HG03457 (cell line): Measurements from ENCODE around the gene PLSCR1.
"Not testable (repeated sequence)": the region's sequence is repeated elsewhere in the genome, so short reads cannot be mapped to it uniquely, and the experiment has no call there.

Experiments
- ATAC-seq: cut with Tn5 transposase; IDR thresholded peaks from one replicate; pipeline ENCODE4 v1.9.1; 2021; ENCODE audit warnings: moderate number of reproducible peaks; ENCODE audit not compliant: unreplicated experiment

Gene PLSCR1

GRCh38 chr3:146485297-146485696 lies 59.1 kb downstream of the PLSCR1 start:
- no peak for ATAC-seq

GRCh38 chr3:146476094-146476740 lies 68.2 kb downstream of the PLSCR1 start:
- no peak for ATAC-seq

- ATAC-seq, result not testable (repeated sequence)
Measured at GRCh38 chr3:146474976-146475375, 69.4 kb downstream of the PLSCR1 start.

DNA sequence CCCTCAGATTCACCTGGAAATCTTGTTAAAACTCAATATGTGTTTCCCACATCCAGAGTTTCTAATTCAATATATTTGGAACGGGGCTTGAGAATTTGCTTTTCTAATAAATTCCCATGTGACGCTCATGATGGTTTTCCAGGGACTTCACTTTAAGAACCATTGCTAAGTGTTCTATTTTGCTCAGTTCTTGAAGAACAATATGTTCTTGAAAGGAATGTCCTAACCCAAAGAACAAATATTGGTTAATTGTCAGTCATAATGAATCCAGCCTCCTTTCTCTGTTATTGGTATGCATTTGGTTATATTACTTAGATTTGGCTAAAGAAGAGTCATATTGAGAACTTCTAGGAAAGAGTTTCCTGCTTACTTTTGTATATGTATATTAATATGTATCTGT lies 70.7 kb downstream of the PLSCR1 start:
- ATAC-seq, result no peak

GRCh38 chr3:146472611-146473010 lies 71.8 kb downstream of the PLSCR1 start:
- ATAC-seq, result no peak

GRCh38 chr3:146471012-146471411 lies 73.4 kb downstream of the PLSCR1 start:
- ATAC-seq, result no peak

GRCh38 chr3:146470425-146470990 lies 73.9 kb downstream of the PLSCR1 start:
- ATAC-seq, result no peak

DNA sequence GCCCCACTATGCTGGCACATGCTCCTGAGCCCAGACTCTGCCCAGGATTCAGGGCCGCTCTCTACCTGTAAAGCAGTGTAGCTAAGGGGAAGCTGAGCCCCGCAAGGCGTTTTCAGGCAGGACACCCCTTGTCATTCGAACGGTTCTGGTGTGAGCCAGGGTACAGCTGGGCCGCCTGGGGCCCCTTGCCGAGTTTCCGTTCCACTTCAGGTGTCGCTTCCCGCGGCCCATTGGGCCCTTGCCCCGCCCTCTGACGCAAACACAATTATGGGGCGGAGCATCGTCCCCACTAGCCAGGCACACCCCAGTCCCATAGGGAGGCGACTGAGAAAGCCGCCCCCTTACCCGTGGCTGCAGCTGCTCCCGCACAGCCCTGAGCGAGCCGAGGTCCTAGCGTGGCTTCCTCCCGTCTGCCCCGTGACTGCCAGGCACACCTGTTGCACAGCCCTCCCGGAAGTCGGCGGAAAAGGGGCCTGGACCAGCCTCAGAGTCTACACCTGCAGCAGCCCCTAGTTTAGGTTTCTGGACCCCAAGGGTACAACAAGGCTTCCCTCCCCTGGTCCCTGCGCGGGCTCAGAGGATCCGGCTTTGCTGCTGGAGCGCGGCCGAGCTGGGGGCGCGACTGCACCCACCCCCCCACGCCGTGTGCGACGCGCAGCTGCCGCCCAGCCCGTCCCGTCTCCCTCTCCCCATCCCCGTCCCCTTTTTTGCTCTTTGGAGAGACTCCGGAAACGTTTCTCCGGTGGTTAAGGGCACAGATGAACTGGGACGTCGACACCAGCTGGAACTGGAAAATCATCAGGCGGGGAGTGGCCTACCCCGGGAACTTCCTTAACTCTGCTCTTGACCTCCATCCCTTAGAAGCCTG lies 75.0 kb downstream of the PLSCR1 start, which contains the start of gene PLSCR2:
PLSCR2 (minus strand) TSS at position 412 of the 868 bp plus-strand sequence. CDS start 9,657 bp downstream, outside the sequence.
- peak; percentile 99 for ATAC-seq

- ATAC-seq, result no peak
Measured at GRCh38 chr3:146468671-146469149, 75.7 kb downstream of the PLSCR1 start.

GRCh38 chr3:146468234-146468633 lies 76.2 kb downstream of the PLSCR1 start:
- no peak for ATAC-seq

DNA sequence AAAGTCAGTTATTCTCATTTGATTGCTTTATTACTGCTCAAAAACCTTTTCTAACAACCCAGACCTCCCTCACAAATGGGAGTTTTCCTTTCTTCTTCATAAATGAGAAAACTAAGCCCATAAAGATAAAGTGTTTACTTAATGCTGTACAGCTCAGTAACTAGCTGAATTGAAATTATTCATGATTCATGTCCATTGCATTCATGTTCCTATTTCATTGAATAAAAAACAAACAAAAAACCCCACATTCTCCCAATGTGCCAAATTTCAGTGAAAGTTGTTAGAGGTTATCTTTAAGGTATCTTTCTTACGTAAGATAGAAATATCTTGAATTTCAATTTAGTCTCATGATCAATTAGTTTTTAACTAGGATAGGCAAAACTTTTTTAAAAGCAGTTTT lies 77.8 kb downstream of the PLSCR1 start:
- ATAC-seq, result no peak

DNA sequence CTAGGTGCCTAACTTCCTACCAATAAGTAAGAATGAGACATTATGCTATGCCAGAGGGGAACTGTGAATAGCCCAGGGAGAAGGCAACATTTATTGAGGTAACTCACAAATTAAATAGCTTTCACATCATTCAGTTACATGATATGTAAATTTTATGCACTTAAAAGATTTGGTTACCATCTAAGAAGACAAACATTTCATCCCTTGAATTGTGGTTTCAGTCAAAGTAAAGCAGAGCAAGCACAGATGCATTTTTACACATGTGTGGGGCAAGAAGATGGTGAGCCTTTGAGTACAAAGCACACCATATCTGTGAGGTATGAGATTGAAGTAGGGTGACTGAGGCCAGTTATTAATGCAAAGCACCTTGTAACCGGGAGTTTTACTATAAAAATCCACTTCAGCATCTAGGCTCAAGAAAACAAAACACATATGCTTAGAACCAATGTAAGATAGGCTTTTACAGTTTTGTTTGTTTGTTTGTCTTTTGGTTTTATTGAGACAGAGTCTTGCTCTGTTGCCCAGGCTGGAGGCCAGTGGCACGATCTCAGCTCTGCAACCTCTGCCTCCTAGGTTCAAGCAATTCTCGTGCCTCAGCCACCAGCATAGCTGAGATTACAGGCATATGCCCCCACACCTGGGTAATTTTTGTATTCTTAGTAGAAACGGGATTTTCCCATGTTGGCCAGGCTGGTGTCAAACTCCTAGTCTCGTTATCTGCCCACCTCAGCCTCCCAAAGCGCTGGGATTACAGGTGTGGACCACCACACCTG lies 78.5 kb downstream of the PLSCR1 start:
- no peak for ATAC-seq
